ENCODE measurements around the gene FAF1.

FAF1 gene

DNA sequence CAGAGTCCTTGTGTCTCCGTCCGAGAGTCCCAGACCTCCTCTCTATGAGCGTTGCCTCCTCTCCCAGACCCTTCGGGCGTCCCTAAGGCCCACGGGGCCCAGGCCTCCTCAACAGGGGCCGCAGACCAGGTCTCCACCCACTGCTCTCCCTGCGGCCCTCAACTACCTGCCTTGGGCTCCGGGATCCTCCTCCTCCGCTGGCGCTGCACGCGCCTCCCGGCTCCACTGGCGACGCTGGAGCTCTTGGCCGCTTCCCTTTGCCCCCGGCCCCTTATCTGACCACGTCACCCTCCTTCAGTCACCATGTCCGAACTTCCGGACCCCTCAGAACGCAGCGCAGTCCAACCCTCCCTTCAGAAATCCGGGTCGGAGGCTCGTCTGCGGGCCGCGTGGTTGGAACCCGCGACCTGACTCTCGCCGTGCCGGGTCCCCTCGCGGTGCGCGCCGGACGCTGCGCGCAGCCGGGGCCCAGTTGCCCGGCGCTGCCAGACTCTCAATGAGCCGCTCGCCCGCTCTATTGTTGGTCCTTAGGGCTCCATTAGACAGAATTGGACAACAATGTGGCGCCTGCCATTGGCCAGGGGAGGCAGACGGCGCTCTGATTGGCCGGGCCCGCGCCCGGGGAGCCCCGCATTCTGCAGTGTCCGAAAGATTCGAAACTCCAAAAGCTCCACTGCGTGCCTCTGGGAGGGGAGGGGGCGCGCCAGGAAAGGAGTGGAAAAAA lies 537.0 kb downstream of the FAF1 start, which contains the start of gene DMRTA2:
DMRTA2 (minus strand) TSS at position 498 of the 724 bp plus-strand sequence. CDS start 1,907 bp downstream, outside the sequence.
- DNase-seq, result peak; percentile 65

DNA sequence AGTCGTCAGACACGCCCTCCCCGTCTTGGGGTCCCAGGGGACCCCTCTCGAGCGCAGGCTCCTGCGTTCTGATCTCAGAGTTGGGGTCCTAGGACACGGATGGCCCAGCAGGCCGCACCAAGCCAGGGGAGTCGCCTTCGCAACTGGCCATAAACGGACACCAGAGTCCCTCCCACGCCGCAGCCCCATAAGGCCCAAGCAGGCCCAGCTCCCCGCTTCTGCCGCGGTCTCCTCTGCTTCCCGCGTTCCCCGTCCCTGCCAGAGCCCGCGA lies 537.5 kb downstream of the FAF1 start:
- DNase-seq, result no peak

DNA sequence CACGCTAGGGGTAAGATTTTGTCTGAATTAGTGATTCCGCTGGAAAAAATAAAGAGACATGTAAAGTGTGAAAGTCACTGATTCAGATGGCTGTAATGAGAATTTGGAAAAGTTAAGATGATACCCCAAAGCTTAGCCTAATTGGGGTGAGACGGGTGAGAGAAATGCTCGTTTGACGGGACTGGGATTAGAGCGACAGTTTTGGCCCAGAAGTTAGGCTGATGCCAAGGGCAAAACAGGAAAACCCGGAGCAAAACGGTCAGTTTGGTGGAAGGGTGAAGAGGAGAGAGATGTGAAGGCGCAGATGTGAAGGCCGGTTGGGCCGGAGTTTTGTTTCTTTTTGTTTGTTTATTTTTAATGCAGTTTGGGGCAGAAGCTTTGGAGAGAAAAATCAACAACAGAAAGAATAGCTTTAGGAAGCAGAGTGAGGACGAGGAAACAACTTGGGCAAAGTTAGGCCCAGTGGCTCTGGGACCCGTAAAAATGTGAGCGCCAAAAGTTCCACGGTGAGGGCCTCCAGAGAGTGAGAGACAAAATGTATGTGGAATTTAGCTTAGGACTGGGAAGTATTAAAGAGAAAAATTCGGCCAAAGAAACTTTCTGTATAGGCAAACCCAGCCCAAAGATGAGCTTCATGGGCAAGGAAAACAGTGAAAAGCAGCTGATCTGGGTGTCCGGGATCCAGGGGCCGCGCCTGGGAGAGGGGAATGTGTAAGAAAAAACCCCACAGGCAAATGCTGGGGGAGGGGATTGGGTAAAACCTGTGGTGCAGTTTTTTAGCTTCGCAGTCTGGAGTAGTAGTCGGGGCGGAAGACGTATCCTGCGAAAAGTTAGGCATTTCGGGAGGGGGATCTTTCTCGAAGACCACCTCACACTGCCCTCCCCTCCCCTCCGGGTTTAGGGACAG lies 538.0 kb downstream of the FAF1 start:
- no peak for DNase-seq

DNA sequence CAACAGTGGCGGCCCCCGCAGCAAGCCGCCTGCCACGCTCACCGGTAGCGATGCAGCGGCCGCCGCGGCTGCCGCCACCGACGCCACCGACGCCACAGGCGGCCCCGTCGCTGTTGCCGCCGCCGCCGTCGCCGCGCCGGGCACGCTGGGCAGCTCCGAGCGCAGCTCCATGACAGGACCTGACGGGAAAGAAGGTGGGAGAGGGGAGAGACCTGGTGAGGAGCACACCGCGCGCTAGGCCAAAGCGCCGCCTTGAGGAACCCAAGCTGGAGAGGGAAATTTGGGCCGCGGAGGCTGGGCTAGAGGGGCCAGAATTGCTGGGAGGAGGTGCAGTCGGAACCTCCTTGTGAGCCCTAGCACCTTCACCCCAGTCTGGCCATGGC lies 538.7 kb downstream of the FAF1 start:
- DNase-seq, result no peak

DNA sequence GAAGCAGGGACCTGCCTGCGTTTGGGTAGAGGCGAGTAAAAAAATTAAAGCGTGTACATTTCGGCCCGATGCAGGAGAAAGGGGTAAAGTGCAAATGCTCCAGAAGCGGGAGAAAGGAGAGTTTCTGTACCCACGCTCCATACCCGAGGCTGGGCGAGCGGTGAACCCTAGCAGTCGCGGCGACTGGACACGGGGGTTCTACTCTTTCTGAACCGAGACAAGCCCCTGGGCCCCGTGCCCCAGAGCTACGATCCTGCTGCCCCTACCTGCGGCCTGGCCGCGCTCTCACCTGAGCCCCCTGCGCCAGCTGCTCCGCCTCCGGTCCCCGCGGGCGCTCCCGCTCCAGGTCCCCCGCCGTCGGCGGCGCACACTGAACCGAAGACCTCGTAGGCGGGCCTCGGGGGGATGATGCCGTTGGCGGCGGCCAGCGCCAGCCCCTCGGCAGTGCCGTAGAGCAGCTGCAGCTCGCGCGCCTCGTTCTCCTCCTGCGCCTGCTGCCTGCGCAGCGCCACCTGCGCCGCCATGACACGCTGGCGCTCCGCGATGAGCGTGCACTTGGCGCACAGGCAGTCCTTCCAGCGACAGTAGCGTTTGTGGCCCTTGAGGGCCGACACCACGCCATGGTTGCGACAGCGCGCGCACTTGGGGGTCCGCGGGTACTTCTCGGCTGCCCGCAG lies 539.2 kb downstream of the FAF1 start:
- peak; percentile 57 for DNase-seq

DNA sequence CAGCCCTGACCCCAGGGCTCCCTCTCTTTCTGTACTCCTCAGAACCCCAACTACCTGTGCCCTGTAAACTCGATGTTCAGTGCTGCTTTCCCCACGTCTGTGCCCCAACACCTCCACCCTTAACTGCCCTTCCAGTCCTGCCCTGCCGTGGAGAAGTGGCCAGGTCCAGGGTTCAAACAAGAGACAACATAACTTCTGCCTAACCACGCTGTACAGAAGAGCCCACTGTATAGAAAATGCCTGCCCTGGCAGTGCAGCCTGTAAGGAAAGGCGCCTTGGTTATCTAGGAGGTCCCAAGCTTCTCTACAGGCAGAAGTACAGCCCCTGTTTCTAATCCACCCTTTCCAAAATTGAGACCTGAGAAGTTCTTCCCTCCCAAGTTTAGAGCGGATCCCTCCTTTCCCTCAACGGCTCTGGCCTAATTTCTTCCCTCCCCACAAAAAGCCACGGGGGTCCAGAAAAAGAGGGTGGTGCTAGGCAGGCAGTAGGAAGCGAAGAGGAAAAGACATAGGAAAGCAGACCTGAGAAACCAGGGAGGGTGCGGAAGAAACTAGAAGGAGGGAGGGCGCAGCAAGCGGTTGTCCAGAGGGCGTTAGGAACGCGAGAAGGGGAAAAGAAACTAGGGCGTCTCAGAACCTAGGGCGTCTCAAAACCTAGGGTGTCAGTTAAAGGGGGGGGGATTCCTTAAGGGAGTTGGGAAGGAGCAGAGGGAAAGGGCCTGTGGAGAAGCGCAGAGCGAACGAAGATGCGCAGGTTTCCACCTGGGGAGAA lies 540.0 kb downstream of the FAF1 start:
- DNase-seq, result no peak

DNA sequence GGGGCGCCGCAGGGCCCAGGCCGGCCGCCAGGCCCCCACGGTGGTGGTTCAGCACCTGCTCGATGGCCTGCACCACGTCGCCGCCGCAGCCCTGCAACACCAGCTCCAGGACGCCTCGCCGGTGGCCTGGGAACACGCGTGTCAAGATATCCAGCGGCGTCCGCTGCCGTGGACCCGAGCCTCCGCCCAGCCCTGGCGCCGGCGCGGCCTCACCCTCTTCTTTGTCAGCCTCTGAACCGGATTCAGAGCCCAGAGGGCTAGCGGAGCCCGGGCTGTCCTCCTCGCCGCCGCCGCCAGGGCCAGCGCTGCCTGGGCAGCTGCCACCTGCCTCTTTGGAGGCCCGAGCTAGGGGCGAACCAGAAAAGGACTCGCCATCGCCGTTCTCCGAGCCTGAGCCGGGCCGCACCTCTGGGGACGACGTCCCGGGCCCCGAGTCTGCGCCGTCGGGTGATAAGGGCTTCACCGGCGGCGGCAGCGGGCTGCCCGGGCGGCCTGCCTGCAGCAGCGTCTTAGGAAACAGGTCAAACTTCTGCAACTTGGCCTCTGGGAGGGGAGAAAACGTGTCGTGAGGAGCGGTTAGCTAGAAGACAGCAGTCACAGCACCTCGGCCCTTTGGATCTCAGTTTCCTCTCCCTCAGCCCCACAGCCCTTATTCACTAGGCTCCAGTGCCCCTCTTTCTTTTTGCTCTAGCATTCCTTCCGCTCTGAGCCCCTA lies 540.7 kb downstream of the FAF1 start:
- peak; percentile 60 for DNase-seq

DNA sequence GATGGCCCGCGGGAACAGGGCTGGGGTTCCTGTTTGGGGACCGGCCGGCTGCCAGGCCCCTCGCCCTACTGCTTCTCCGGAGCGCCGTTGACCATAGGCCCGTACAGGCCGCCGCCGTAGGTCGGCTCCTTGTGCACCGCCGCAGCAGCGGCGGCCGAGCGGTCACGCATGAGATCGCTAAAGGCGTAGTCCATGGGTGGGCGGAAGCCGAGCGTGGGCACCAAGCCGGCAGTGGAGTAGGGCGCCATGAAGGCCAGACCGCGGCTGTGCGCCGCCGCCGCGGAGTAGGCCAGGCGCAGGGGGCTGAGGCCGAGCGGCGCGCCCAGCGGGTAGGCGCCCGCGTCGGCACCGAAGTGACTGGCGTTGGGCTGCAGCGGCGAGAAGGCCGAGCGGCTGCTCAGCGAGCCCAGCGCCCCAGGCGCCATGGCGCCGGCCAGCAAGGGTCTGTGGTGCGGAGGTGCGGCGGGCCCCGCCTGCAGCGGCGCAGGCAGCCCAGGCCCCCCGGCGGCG lies 541.4 kb downstream of the FAF1 start:
- no peak for DNase-seq

DNA sequence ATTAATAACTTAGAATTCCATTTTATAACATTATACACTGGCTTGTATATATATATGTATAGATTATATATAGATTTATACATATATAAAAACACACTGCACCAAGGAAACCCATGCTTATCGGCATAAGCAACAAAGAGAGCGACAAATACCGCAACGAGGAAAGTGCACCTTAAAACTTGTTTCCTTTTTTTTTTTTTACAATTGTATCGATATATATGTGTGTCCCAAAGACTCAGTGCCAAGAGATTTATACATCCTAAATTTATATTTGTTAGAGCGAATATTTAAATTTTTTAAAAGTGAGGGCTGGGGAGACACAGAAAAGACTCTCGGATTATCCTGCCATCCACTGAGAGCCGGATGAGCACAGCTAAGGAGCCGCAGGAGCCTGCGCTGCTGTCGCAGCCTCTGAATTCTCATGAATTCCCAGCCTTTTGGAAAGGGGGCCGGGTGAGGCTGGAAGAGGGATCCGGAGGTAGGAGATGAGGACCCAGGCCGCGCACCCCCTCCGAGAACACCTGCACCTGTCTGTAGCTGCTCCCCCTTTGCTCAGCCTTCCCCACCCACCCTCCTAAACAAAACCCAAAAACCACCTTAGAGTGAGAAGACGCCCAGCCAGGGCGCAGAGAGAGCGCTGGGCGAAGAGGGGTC lies 542.0 kb downstream of the FAF1 start:
- no peak for DNase-seq

DNA sequence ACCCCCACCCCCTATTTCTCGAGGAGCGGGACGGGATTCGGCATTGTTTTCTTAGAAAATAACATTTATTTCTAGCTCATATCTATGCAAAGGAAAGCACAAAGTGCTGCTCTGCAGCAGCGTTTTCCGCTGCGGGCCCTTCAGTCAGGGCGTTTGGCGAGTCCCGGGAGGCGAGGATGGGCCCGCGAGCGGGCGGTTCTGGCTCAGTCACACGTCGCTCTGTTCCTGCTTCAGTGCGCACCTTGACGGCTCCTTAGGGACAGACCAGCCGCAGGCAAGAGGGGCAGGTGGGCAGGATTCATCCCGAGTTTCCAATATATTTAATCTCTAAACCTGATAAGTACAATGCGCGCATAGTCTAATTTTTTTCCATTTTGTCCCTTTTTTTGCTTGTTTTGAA lies 542.6 kb downstream of the FAF1 start:
- no peak for DNase-seq

DNA sequence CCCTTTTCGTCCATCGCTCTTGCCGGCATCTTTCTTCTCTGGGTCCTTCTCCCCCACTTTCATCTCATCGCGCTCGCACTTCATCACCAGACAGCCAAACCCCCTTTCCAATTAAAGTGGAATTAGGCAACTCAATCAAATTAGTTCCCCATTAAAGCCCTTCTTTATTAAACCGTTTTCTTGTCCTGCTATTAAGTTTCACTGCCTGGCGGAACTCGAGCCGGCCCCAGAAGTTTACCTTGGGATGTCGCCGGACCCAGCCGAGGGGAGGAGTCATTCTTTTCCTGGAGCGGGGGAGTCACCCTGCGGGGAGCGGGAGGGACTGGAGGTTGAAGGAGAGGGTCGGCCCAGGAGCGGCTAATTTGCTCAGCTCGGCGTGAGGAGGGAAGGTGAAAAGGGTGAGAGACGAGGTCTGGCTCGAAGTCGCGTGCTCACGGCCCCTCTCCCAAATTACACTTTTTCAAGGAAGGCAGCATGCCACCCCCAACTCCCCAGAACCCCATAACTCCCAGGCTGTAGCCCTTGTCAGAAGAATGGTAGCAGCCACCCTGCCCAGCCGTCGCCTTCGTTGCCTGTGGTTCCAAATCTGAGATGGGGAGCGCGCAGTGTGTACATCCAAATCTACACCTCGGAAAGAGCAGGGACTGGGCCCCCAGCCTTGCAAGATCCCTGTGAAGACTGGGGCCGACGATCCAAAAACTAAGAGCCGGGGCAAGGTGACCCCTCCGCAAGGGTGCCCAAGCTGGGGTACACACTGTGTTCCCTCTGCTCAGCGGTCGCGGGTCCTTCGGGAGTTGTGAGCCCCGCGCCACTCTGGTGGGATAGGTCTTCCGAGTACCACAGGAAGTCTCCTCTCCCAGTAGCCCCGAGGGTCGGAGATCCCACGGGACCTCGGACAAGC lies 543.3 kb downstream of the FAF1 start:
- DNase-seq, result no peak

DNA sequence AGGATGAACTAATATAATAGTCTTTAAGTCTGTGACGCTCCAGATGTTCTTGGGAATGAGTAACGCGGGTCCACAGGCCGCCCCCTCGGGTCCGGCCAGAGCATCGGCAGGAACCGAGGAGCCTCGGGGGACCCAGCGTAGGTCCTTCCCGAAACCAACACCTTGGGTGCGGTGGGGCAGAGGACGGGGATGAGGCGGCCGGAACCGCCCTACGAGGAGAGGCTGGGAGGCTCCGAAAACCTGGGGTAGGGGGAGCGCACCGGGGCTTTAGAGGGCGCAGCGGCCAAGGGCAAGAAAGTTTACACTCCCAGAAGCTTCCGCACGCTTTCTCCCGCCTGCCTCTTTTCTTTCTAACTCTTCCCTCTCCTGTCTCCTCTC lies 543.9 kb downstream of the FAF1 start:
- DNase-seq, result no peak

DNA sequence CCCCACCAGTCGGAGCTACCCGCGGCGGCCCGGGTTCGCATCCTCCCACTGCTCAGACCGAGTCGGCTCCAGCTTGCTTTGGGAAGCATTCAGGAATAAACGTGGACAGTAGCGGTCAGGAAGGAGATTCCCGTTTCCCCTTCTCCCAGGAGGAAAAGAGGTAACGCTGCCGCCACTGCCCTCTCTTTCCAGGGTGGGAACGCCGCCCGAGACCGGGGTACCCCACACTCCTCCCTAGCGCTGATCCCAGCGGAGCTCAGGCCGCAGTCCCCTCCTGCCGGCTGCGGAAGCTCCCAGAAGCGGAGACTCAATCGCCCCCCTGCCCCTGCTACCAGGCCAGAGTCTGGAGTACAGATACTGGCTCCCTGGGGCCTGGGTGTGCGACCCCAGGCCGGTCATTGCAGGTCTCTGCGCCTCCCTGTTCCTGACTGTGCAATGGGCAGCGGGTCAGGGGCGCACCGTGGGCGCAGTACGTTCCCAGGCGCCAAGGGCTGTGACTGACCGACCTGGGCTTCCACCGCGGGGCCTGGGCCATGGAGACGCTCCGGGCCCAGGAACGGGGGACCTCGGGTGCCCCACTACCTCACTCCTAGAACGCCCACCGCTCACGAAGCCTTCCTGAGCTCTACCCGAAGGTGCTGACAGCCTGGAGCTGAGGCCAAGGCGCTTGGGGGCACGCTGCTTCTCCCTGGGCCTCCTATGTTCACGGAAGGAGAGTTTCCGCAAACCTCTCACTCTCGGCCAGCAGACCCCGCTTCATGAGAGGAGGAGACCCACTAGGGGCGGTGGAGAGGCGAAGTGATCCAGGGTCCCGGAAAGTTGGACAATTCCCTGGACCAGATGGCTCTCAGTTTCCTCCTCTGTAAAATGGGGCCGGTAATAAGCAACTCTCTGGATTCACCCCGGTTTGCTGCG lies 544.6 kb downstream of the FAF1 start:
- DNase-seq, result no peak

DNA sequence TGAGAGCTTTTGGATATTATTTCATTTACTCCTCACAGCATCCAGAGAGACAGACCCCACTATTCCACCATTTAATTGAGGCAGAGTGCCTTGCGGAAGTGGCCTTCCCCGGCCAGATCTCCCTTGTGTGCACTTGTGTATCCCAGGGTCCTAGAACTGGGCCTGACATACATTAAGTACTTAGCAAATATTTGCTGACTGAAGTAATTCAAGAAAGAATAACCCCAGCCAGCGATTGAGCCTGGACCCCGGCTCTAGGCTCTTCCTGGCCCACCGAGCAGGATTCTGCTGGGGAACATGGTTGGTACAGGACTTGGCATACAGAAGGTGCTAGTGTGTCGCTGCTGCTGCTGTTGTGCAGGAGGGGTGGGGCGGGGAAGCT lies 545.2 kb downstream of the FAF1 start:
- no peak for DNase-seq

DNA sequence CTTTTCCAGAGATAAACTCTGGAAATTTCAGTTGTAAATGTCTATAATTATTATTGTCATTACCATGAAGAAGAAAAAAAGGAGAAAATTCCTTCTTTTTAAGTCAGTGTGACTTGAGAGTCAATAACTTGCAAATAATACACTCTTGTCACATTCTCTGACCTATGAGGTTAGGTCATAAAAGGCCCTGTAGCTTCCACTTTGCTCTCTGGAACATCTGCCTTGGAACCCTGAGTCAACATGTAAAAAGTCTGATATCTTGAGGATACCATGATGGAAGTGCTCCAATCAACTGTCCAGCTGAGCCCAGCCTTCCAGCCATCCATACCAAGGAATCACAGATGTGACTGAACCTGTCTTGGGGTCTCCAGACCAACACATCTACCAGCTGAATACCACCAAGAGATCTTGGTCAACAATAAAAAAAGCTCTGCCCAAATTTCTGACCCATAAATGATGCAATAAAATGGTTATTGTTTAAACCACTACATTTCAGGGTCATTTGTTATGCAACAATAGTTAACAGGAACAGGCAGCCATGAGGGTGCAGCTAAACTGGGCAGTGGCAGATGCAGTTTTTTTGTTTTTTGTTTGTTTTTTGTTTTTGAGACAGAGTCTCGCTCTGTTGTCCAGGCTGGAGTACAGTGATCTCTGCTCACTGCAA lies 547.1 kb downstream of the FAF1 start:
- DNase-seq, result no peak

DNA sequence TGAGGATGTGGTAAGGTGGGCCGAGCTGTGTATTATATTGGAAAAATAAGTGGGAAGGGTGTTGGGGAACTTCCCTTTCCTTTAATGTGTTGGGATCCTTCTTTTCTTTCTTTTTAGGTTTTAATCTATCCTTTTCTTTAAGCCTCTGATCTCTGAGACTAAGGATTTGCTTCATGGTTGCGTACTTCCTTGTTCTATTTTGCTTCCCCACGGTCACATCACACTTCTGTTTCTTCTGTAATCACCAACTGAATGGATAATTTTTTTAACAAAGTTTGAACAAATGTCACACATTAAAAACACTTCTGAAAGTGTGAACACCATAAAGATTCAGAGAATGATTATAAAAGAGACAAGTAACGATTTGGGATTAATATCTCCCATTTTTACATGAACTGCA lies 554.3 kb downstream of the FAF1 start:
- no peak for DNase-seq

DNA sequence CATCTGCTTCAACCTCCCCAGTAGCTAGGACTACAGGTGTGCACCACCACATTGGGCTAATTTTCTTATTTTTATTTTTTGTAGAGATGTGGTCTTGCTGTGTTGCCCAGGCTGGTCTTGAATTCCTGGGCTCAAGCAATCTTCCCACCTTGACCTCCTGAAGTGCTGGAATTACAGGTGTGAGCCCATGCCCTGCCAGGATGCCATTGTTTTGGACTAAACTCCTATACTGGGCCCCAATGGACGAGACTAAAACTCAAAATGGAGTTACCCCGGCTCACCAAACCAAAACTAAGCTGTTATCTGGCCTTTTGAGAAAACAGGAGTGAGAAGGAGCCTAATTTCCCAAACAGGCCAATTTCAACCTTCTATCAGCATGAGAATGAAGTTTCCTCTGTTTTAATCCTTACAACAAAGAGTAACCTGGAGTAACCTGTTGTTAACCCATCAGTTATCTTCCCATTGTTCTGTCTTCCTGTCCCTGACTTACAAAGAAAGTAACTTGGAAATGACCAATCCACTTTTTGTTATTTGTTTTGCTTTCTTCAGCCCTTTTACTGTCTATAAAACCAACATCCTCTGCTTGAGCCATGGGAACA lies 566.4 kb downstream of the FAF1 start:
- no peak for DNase-seq

Data from activated CD8-positive, alpha-beta memory T cell treated with anti-CD3 and anti-CD28 coated beads, Interleukin-2, amount 50 U/mL, for 48 hours (primary cell).